ENCODE data around the gene CEP112. TPM values are rescaled to one million over a fixed set of nuclear protein-coding genes. Genes with fewer than 3 reads are reported as not detected.

Gene CEP112
- polyA plus RNA-seq, 1 donor from 2014 or later: 6.0 TPM

- Histone ChIP-seq H3K27me3 (ENCODE audit: insufficient read depth, low read depth, low read length) (no peaks in the 10 kb centered on the region), H3K9ac (ENCODE audit: low read length) (no peak overlapping the region), H3F3A (ENCODE audit: insufficient read depth, low read length, poor library complexity, severe bottlenecking) (no peaks in the 10 kb centered on the region), H4K20me1 (ENCODE audit: insufficient read depth) (no peaks in the 10 kb centered on the region), H3K9me3 (ENCODE audit: low read length) (no peaks in the 10 kb centered on the region), H3K9me2 (ENCODE audit: insufficient read depth, low read length) (no peaks in the 10 kb centered on the region), H3K36me3 (ENCODE audit: insufficient read depth, low read length) (no peaks in the 10 kb centered on the region), H3K4me2 (ENCODE audit: low read length) (no peak overlapping the region), H3K27ac (ENCODE audit: low read length) (no peak overlapping the region), H3K4me3 (ENCODE audit: low read length) (no peak overlapping the region), H3K79me2 (replicated peaks; ENCODE audit: insufficient read depth, low read length) (no peaks in the 10 kb centered on the region), H2AFZ (ENCODE audit: low read depth, low read length) (no peak overlapping the region)
- TF ChIP-seq POLR2AphosphoS5 (IDR thresholded peaks at IDR 0.05): no peak
- TF ChIP-seq CTCF (IDR thresholded peaks at IDR 0.05; ENCODE audit: poor library complexity, severe bottlenecking): no peak
- TF ChIP-seq TAF1 (IDR thresholded peaks at IDR 0.05; ENCODE audit: low read depth): no peak
- no peak for TF ChIP-seq EZH2 (IDR thresholded peaks at IDR 0.05; ENCODE audit: borderline replicate concordance, insufficient read depth, low read length, poor library complexity, severe bottlenecking)
- TF ChIP-seq MXI1 (conservative IDR thresholded peaks at IDR 0.05; ENCODE audit: poor library complexity, severe bottlenecking): no peak
- no peak for TF ChIP-seq REST (IDR thresholded peaks at IDR 0.05; ENCODE audit: borderline replicate concordance)
- no peak for TF ChIP-seq SMC3 (conservative IDR thresholded peaks at IDR 0.05; ENCODE audit: poor library complexity)
- no peak for TF ChIP-seq RAD21 (conservative IDR thresholded peaks at IDR 0.05)
- TF ChIP-seq EP300 (conservative IDR thresholded peaks at IDR 0.05; ENCODE audit: poor library complexity, severe bottlenecking): no peak
Measured at GRCh38 chr17:65857718-65858117, 334.2 kb downstream of the CEP112 start.

GRCh38 chr17:65856865-65857264, 335.1 kb downstream of the CEP112 start:
- Histone ChIP-seq H3K4me2 (ENCODE audit: low read length) (no peak overlapping the region), H3K9me3 (ENCODE audit: low read length) (no peaks in the 10 kb centered on the region), H4K20me1 (ENCODE audit: insufficient read depth) (no peaks in the 10 kb centered on the region), H3F3A (ENCODE audit: insufficient read depth, low read length, poor library complexity, severe bottlenecking) (no peaks in the 10 kb centered on the region), H3K4me3 (ENCODE audit: low read length) (no peak overlapping the region), H3K27me3 (ENCODE audit: insufficient read depth, low read depth, low read length) (no peaks in the 10 kb centered on the region), H3K9me2 (ENCODE audit: insufficient read depth, low read length) (no peaks in the 10 kb centered on the region), H3K36me3 (ENCODE audit: insufficient read depth, low read length) (no peaks in the 10 kb centered on the region), H2AFZ (ENCODE audit: low read depth, low read length) (no peak overlapping the region), H3K9ac (ENCODE audit: low read length) (no peak overlapping the region), H3K79me2 (replicated peaks; ENCODE audit: insufficient read depth, low read length) (no peaks in the 10 kb centered on the region), H3K27ac (ENCODE audit: low read length) (no peak overlapping the region)
- TF ChIP-seq RAD21 (conservative IDR thresholded peaks at IDR 0.05): no peak
- no peak for TF ChIP-seq EP300 (conservative IDR thresholded peaks at IDR 0.05; ENCODE audit: poor library complexity, severe bottlenecking)

- no peaks in the 10 kb centered on the region for H3K36me3 ChIP-seq (ENCODE audit: insufficient read depth, low read length)
- no peak for TF ChIP-seq MXI1 (conservative IDR thresholded peaks at IDR 0.05; ENCODE audit: poor library complexity, severe bottlenecking)
- TF ChIP-seq EZH2 (IDR thresholded peaks at IDR 0.05; ENCODE audit: borderline replicate concordance, insufficient read depth, low read length, poor library complexity, severe bottlenecking): no peak
- TF ChIP-seq CTCF (IDR thresholded peaks at IDR 0.05; ENCODE audit: poor library complexity, severe bottlenecking): no peak
- no peak for TF ChIP-seq REST (IDR thresholded peaks at IDR 0.05; ENCODE audit: borderline replicate concordance)
- no peak for TF ChIP-seq EP300 (conservative IDR thresholded peaks at IDR 0.05; ENCODE audit: poor library complexity, severe bottlenecking)
- TF ChIP-seq POLR2AphosphoS5 (IDR thresholded peaks at IDR 0.05): no peak
- TF ChIP-seq TAF1 (IDR thresholded peaks at IDR 0.05; ENCODE audit: low read depth): no peak
- no peak for TF ChIP-seq SMC3 (conservative IDR thresholded peaks at IDR 0.05; ENCODE audit: poor library complexity)
- TF ChIP-seq RAD21 (conservative IDR thresholded peaks at IDR 0.05): no peak
- H3K9ac ChIP-seq (ENCODE audit: low read length): no peak overlapping the region
Measured at GRCh38 chr17:65855675-65856074, 336.3 kb downstream of the CEP112 start.

More at GRCh38 chr17:65855675-65856074, 336.3 kb downstream of the CEP112 start:
- Histone ChIP-seq H3K9me3 (ENCODE audit: low read length) (no peaks in the 10 kb centered on the region), H2AFZ (ENCODE audit: low read depth, low read length) (no peak overlapping the region), H3K27me3 (ENCODE audit: insufficient read depth, low read depth, low read length) (no peaks in the 10 kb centered on the region), H3F3A (ENCODE audit: insufficient read depth, low read length, poor library complexity, severe bottlenecking) (no peaks in the 10 kb centered on the region), H4K20me1 (ENCODE audit: insufficient read depth) (no peaks in the 10 kb centered on the region), H3K4me3 (ENCODE audit: low read length) (no peak overlapping the region), H3K4me2 (ENCODE audit: low read length) (no peak overlapping the region), H3K79me2 (replicated peaks; ENCODE audit: insufficient read depth, low read length) (no peaks in the 10 kb centered on the region), H3K9me2 (ENCODE audit: insufficient read depth, low read length) (no peaks in the 10 kb centered on the region), H3K27ac (ENCODE audit: low read length) (no peak overlapping the region)

All from neural cell (in vitro differentiated cells).